B cell (primary cell): Measurements from ENCODE around the gene ANKS4B. TPM values are rescaled to one million over a fixed set of nuclear protein-coding genes. Genes with fewer than 3 reads are reported as not detected.

ENCODE experiments used
- ATAC-seq: fragments of 200-7000 bp; cut with Tn5 transposase; one replicate; pipeline ENCODE4 v1.10.0; 2021; ENCODE audit warnings: low read depth, mild to moderate bottlenecking, moderate number of reproducible peaks, moderate library complexity
- CTCF ChIA-PET: fragments of 350-600 bp; sonication (Branson Sonifier 250); formaldehyde crosslinking; loops from one replicate; lab custom pipeline; 2021; ENCODE audit warnings: antibody characterized with exemption, inconsistent platforms; lab: Charles Lee
- POLR2A ChIA-PET: fragments of 350-600 bp; sonication (Branson Sonifier 250); formaldehyde crosslinking; loops from one replicate; lab custom pipeline; 2021; ENCODE audit warnings: antibody characterized with exemption; lab: Charles Lee
- DNase-seq: peaks from one replicate; pipeline ENCODE4 v3.0.0; 2013
- H2AFZ ChIP-seq: 2 replicates; pipeline ENCODE4 v1.6.1; 2012; ENCODE audit warnings: mild to moderate bottlenecking, low read depth, low read length; ENCODE audit not compliant: insufficient read depth, poor library complexity, severe bottlenecking
- H3K27ac ChIP-seq, 2 donors: 1 replicate in 1 of 2; 2 replicates in 1 of 2; pipeline ENCODE4 v1.5.1; 2012 to 2013; ENCODE audit warnings: low read length in 2 of 2, mild to moderate bottlenecking in 2 of 2, moderate library complexity in 1 of 2
- H3K27me3 ChIP-seq, 4 experiments: fragments of 200-600 bp in 1 of 4; sonication (generic) in 1 of 4; replicated peaks in 1 of 4; 1 replicate in 2 of 4; 2 replicates in 2 of 4; pipeline versions ENCODE4 v1.6.1 to v1.7.0; 2013 to 2016; ENCODE audit warnings: low read length in 3 of 4, mild to moderate bottlenecking in 2 of 4, mixed read lengths in 1 of 4, moderate library complexity in 1 of 4; ENCODE audit not compliant: insufficient read depth in 4 of 4, control insufficient read depth in 3 of 4; ENCODE audit errors: control extremely low read depth in 1 of 4
- H3K36me3 ChIP-seq, 2 experiments: replicated peaks in 1 of 2; 1 replicate in 1 of 2; 2 replicates in 1 of 2; pipeline versions ENCODE4 v1.6.1 to v1.7.1; 2013; ENCODE audit warnings: low read length in 1 of 2; ENCODE audit not compliant: insufficient read depth in 2 of 2, control insufficient read depth in 1 of 2; ENCODE audit errors: control extremely low read depth in 1 of 2, extremely low read depth in 1 of 2
- H3K4me1 ChIP-seq, 2 donors: fragments of 200-600 bp in 1 of 2; sonication (generic) in 1 of 2; 1 replicate in 1 of 2; 2 replicates in 1 of 2; pipeline versions ENCODE4 v1.5.1 to v1.6.1; 2013 to 2017; ENCODE audit warnings: low read length in 2 of 2; ENCODE audit not compliant: control insufficient read depth in 2 of 2, insufficient read depth in 2 of 2
- H3K4me2 ChIP-seq: replicated peaks from 2 replicates; pipeline ENCODE3; 2012; ENCODE audit warnings: mild to moderate bottlenecking, low read depth, low read length; ENCODE audit not compliant: poor library complexity, severe bottlenecking
- H3K4me3 ChIP-seq, 5 experiments: fragments of 200-600 bp in 1 of 5; sonication (generic) in 1 of 5; 1 replicate in 3 of 5; 2 replicates in 2 of 5; pipeline versions ENCODE4 v1.5.1 to v1.7.0; 2011 to 2016; ENCODE audit warnings: low read length in 4 of 5, mild to moderate bottlenecking in 4 of 5, low read depth in 2 of 5, control low read depth in 1 of 5, moderate library complexity in 1 of 5; ENCODE audit not compliant: insufficient read depth in 1 of 5; ENCODE audit errors: control extremely low read depth in 1 of 5, extremely low read depth in 1 of 5
- H3K79me2 ChIP-seq: fragments of 200-600 bp; sonication (generic); one replicate; pipeline ENCODE4 v1.6.0; 2016; ENCODE audit warnings: low read length; ENCODE audit not compliant: control insufficient read depth, insufficient read depth
- H3K9ac ChIP-seq: fragments of 200-600 bp; sonication (generic); 2 replicates; pipeline ENCODE4 v1.6.1; 2017; ENCODE audit warnings: mild to moderate bottlenecking, low read length, moderate library complexity
- H3K9me3 ChIP-seq, 3 donors: one replicate each; pipeline versions ENCODE4 v1.6.1 to v1.7.1; 2013; ENCODE audit warnings: low read length in 2 of 3; ENCODE audit not compliant: control insufficient read depth in 2 of 3, insufficient read depth in 1 of 3; ENCODE audit errors: control extremely low read depth in 1 of 3
- H4K20me1 ChIP-seq: 2 replicates; pipeline ENCODE4 v1.6.0; 2012; ENCODE audit warnings: mild to moderate bottlenecking, low read length; ENCODE audit not compliant: insufficient read depth, control insufficient read depth, poor library complexity, severe bottlenecking
- H3K27ac Mint-ChIP-seq: one replicate; pipeline ENCODE4 v1.8.0; 2021; ENCODE audit warnings: mixed read lengths
- H3K27me3 Mint-ChIP-seq: one replicate; pipeline ENCODE4 v1.8.0; 2021; ENCODE audit warnings: mixed read lengths
- H3K4me1 Mint-ChIP-seq: one replicate; pipeline ENCODE4 v1.8.0; 2021; ENCODE audit warnings: mixed read lengths
- H3K4me3 Mint-ChIP-seq: one replicate; pipeline ENCODE4 v1.8.0; 2021; ENCODE audit warnings: mixed read lengths
- H3K9me3 Mint-ChIP-seq: one replicate; pipeline ENCODE4 v1.8.0; 2022; ENCODE audit warnings: mixed read lengths; ENCODE audit not compliant: insufficient read depth
- CTCF ChIP-seq: fragments of 200-600 bp; IDR thresholded peaks from one replicate; pipeline ENCODE4 v1.8.0; 2022; ENCODE audit warnings: antibody characterized with exemption, mild to moderate bottlenecking
- EZH2 ChIP-seq: IDR thresholded peaks from 2 replicates; pipeline ENCODE4 v1.6.1; 2012; ENCODE audit warnings: borderline replicate concordance, low read depth, mild to moderate bottlenecking, moderate library complexity, low read length; ENCODE audit not compliant: insufficient read depth, poor library complexity, severe bottlenecking
- WGBS: methylation state at CpG from one replicate; pipeline ENCODE4 v1.1.5; 2013; ENCODE audit warnings: missing lambda C conversion rate; ENCODE audit not compliant: insufficient coverage; 5-methylcytosine and 5-hydroxymethylcytosine counted together
- intact Hi-C: fragments of 100-400 bp; cut with micrococcal nuclease; formaldehyde crosslinking; loops from one replicate; pipeline ENCODE4 v1.10.0; 2022
- polyA plus RNA-seq: library from polyadenylated mRNA; depleted of rRNA; stranded (reverse); fragments of >200 nt; gene quantifications from 2 replicates; pipeline ENCODE4 v1.2.3, GENCODE V29; 2012
- total RNA-seq, 2 donors: library from RNA; stranded (reverse); fragments of 120-200 nt in 1 of 2; gene quantifications; 1 replicate in 1 of 2; 2 replicates in 1 of 2; pipeline versions ENCODE4 v1.2.3 to v1.2.4, GENCODE V29; 2013 to 2022

The ANKS4B gene
- total and polyA plus RNA-seq, 2 donors (not counting 1 experiment from before 2014, with no cell fraction given): not detected

DNA sequence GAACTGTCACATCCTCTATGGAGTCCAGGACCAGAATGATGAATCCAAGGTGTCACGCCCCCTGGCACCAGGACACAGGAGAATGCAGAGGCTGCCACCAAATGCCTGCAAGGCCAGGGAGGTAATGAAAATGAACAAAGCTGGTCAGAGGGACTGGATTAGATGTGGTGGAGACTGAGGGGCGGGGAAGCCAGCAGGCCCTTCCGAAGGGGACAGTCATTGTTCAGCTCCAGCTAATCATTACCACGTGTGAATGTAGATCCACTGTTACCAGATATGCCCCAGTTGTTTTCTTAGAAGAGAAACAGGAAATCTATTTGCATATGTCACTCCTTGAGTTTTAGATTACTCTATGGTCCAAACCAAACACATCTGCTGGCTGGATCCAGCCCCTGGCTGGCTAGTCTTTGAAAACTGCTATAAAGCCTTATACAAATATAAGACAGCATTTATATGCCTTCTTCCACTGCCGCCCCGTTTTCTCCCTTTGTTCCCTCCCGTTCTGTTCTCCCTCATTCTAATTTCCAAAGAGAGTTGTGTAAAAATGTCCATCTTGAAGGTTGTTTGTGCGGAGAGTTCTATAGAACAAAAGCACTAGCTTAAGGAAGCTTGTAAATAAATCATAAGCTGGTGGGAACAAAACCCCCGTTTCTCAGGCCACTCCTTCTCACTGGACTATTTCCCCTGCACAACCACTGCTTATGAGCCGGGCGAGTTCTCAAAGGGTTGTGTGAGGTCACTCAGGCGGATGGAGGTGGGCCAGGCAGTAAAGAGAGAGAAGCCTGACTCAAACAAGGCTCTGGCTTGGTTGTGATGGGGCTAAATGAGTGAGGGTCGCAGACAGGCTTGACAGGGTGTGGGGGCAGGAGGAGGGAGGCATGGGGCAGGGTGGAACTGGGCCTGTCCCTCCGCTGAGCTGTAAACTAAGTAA, 30.4 kb downstream of the ANKS4B start:
- ATAC-seq (peak; percentile 86), DNase-seq (peak; percentile 61)
- H3K27ac Mint-ChIP-seq: peak overlapping the region; percentile 58
- H3K27me3 Mint-ChIP-seq: peaks cover 6% of the 10 kb centered on the region
- ChIA-PET CTCF (interaction anchor here (1.1 to 4.0 kb wide), 3 partner anchors 13 to 74 kb away, joined by 3 to 28 read pairs (median 3); partner anchors contain the start of gene CRYM), POLR2A (no interaction called here)
- WGBS: 57% methylated on average over 7 of the region's 14 CpGs
- peaks cover 5% of the 10 kb centered on the region for H3K79me2 ChIP-seq
- H3K4me1 ChIP-seq: peaks cover 30 to 32% of the 10 kb centered on the region in 2 donors
- H4K20me1 ChIP-seq: no peaks in the 10 kb centered on the region
- H3K9ac ChIP-seq: no peak overlapping the region
- H3K4me3 Mint-ChIP-seq: peak overlapping the region; percentile 21
- H3K4me2 ChIP-seq: peak overlapping the region; percentile 65
- peaks cover 0 to 2% (median 0%) of the 10 kb centered on the region in 3 donors for H3K9me3 ChIP-seq
- no peak overlapping the region for H3K27ac ChIP-seq
- no peak overlapping the region for H2AFZ ChIP-seq
- H3K27me3 ChIP-seq: peaks cover 0 to 6% (median 3%) of the 10 kb centered on the region in 4 experiments
- H3K36me3 ChIP-seq: no peaks in the 10 kb centered on the region
- peaks cover 40% of the 10 kb centered on the region for H3K4me1 Mint-ChIP-seq
- no peaks in the 10 kb centered on the region for H3K9me3 Mint-ChIP-seq
- intact Hi-C loops: no loop called here
- no peak overlapping the region for H3K4me3 ChIP-seq
- TF ChIP-seq CTCF: no peak
- TF ChIP-seq EZH2: no peak
